Panc1 (cell line): ENCODE measurements around the gene RLBP1. TPM values are rescaled to one million over a fixed set of nuclear protein-coding genes. Genes with fewer than 3 reads are reported as not detected.

Experiments
- ATAC-seq: fragments of 200-7000 bp; cut with Tn5 transposase; 2 replicates; pipeline ENCODE4 v1.9.1; 2020; ENCODE audit warnings: mild to moderate bottlenecking, moderate library complexity
- BruUV-seq: library from RNA; stranded (reverse); fragments of 400-500 nt; replicated peaks from 2 replicates; lab custom pipeline; 2021; lab: Mats Ljungman, UMichigan
- CTCF ChIA-PET: fragments of 300-600 bp; sonication (Branson Sonifier 250); formaldehyde crosslinking; loops from one replicate; lab custom pipeline; 2022; ENCODE audit warnings: antibody characterized with exemption; lab: Charles Lee
- POLR2A ChIA-PET: fragments of 300-600 bp; sonication (Branson Sonifier 250); formaldehyde crosslinking; loops from one replicate; lab custom pipeline; 2022; ENCODE audit warnings: antibody characterized with exemption; lab: Charles Lee
- DNase-seq: peaks from one replicate; pipeline ENCODE4 v3.0.0-alpha.2; 2010; ENCODE audit warnings: low read depth, low spot score
- H3K27ac ChIP-seq: 2 replicates; pipeline ENCODE4 v1.5.1; 2011; ENCODE audit warnings: mild to moderate bottlenecking, low read length, inconsistent platforms
- H3K27me3 ChIP-seq: fragments of 200-500 bp; sonication (Bioruptor generic); 2 replicates; pipeline ENCODE4 v1.6.0; 2014; ENCODE audit warnings: low read length, inconsistent platforms; ENCODE audit not compliant: control insufficient read depth, insufficient read depth
- H3K36me3 ChIP-seq: fragments of 200-500 bp; sonication (Bioruptor generic); 2 replicates; pipeline ENCODE4 v1.5.1; 2014; ENCODE audit warnings: inconsistent platforms, mild to moderate bottlenecking, low read length, moderate library complexity; ENCODE audit not compliant: control insufficient read depth, insufficient read depth
- H3K4me1 ChIP-seq: 2 replicates; pipeline ENCODE4 v1.5.1; 2011; ENCODE audit warnings: inconsistent platforms, mild to moderate bottlenecking, low read length, moderate library complexity; ENCODE audit not compliant: control insufficient read depth, insufficient read depth
- H3K4me3 ChIP-seq, 2 experiments: 2 replicates each; pipeline ENCODE4 v1.5.1; 2011 to 2012; ENCODE audit warnings: low read depth in 2 of 2, low read length in 2 of 2, mild to moderate bottlenecking in 2 of 2, inconsistent platforms in 1 of 2, moderate library complexity in 1 of 2
- H3K9me3 ChIP-seq: fragments of 200-500 bp; sonication (Bioruptor generic); 2 replicates; pipeline ENCODE4 v1.5.1; 2014; ENCODE audit warnings: low read depth, mild to moderate bottlenecking, inconsistent platforms, low read length, moderate library complexity; ENCODE audit not compliant: control insufficient read depth, insufficient read depth
- POLR2AphosphoS5 ChIP-seq: IDR thresholded peaks from 2 replicates; pipeline ENCODE4 v1.6.1; 2012; ENCODE audit warnings: mild to moderate bottlenecking, low read depth, low read length, moderate library complexity
- REST ChIP-seq, 2 experiments: IDR thresholded peaks; 2 replicates each; pipeline ENCODE4 v1.6.1; 2011 to 2012; ENCODE audit warnings: low read depth in 2 of 2, control low read depth in 1 of 2, low read length in 1 of 2, mild to moderate bottlenecking in 1 of 2, moderate library complexity in 1 of 2; ENCODE audit not compliant: insufficient read depth in 1 of 2
- SIN3A ChIP-seq: IDR thresholded peaks from 2 replicates; pipeline ENCODE4 v1.6.1; 2012; ENCODE audit warnings: low read depth, mild to moderate bottlenecking, low read length, moderate library complexity, borderline replicate concordance; ENCODE audit not compliant: insufficient read depth
- TCF7L2 ChIP-seq: IDR thresholded peaks from 2 replicates; pipeline ENCODE4 v1.6.1; 2011; ENCODE audit warnings: mild to moderate bottlenecking, low read depth, low read length, inconsistent platforms
- in situ Hi-C: cut with HindIII; loops from 2 replicates; pipeline ENCODE4 v1.10.0; 2016; ENCODE audit warnings: low sequenced_read_pairs, low pct_unique_long_range_greater_than_20kb
- intact Hi-C: fragments of 100-400 bp; cut with micrococcal nuclease; formaldehyde crosslinking; loops from one replicate; pipeline ENCODE4 v1.10.0; 2022; ENCODE audit not compliant: unreplicated experiment
- total RNA-seq: library from RNA; stranded (reverse); gene quantifications from one replicate; pipeline ENCODE4 v1.2.1, GENCODE V29; 2021; ENCODE audit not compliant: unreplicated experiment
- TF ChIP-seq, protein P1 (sequence below): fragments of 450-650 bp; IDR thresholded peaks from 2 replicates; pipeline ENCODE4 v1.5.1; 2017; ENCODE audit warnings: mild to moderate bottlenecking

RLBP1 gene
- total RNA-seq, 1 experiment from 2014 or later = not detected

DNA sequence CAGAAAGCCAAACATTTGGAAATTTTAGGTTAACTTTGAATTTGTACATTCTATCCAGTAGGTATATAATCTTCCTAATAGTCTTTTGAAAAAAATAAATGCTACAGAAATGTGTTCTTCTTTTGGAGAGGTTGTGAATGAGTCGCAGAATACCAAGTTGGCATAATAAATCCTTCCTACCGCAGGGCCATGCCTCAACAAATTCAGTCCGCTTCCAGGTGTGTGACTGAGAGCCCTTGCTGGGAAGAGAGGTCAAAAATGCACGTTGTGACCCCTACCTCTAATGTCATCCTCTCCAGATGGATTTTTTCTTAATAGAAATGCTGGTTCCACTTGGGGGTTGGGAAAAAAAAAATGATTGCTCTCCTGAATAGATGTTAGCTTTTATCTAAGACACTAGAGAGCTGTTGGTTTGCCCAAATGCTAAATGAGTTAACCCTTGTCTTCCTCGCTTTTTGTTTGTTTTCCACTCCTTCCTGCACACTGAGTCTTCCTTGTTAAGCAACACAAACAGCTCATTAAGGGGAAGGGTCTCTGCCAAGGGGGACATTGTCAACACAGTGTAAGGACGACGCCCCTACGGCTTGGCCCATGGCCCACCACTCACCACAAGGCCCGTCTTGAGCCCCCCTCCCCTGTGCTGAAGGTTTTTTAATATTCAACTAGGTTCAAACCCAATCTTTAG lies 33.9 kb downstream of the RLBP1 start:
- ATAC-seq (no peak), DNase-seq (no peak)
- Histone ChIP-seq H3K4me3 (no peak overlapping the region), H3K27ac (no peak overlapping the region), H3K4me1 (no peaks in the 10 kb centered on the region), H3K36me3 (peaks cover 9% of the 10 kb centered on the region; the same call in 1 of the 2 replicates), H3K9me3 (no peaks in the 10 kb centered on the region), H3K27me3 (no peaks in the 10 kb centered on the region)
- in situ Hi-C loops = no loop called here
- POLR2A ChIA-PET = no interaction called here
- TF ChIP-seq TCF7L2 (no peak), SIN3A (no peak), POLR2AphosphoS5 (no peak), REST (IDR thresholded peaks at IDR 0.05; ENCODE audit: insufficient read depth in 1 of 2, low read depth in 2 of 2, low read length in 1 of 2) (no peak)
- TF ChIP-seq, protein P1, sequence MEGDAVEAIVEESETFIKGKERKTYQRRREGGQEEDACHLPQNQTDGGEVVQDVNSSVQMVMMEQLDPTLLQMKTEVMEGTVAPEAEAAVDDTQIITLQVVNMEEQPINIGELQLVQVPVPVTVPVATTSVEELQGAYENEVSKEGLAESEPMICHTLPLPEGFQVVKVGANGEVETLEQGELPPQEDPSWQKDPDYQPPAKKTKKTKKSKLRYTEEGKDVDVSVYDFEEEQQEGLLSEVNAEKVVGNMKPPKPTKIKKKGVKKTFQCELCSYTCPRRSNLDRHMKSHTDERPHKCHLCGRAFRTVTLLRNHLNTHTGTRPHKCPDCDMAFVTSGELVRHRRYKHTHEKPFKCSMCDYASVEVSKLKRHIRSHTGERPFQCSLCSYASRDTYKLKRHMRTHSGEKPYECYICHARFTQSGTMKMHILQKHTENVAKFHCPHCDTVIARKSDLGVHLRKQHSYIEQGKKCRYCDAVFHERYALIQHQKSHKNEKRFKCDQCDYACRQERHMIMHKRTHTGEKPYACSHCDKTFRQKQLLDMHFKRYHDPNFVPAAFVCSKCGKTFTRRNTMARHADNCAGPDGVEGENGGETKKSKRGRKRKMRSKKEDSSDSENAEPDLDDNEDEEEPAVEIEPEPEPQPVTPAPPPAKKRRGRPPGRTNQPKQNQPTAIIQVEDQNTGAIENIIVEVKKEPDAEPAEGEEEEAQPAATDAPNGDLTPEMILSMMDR = no peak
- no TSS peak for BruUV-seq
- intact Hi-C loops = no loop called here
- CTCF ChIA-PET = no interaction called here

GRCh38 chr15:89186803-89187202 lies 34.6 kb downstream of the RLBP1 start:
- Histone ChIP-seq H3K27me3 (no peaks in the 10 kb centered on the region), H3K27ac (no peak overlapping the region), H3K4me1 (no peaks in the 10 kb centered on the region), H3K9me3 (no peaks in the 10 kb centered on the region), H3K4me3 (no peak overlapping the region), H3K36me3 (peaks cover 9% of the 10 kb centered on the region; the same call in 1 of the 2 replicates)
- no peak for ATAC-seq
- CTCF ChIA-PET = no interaction called here
- TF ChIP-seq, protein P1 = no peak
- TF ChIP-seq REST (IDR thresholded peaks at IDR 0.05; ENCODE audit: insufficient read depth in 1 of 2, low read depth in 2 of 2, low read length in 1 of 2) = no peak
- no peak for TF ChIP-seq TCF7L2
- no peak for TF ChIP-seq POLR2AphosphoS5
- no peak for TF ChIP-seq SIN3A
- in situ Hi-C loops (no loop called here), intact Hi-C loops (no loop called here)
- no peak for DNase-seq
- POLR2A ChIA-PET = no interaction called here
- BruUV-seq = no TSS peak
